Ascending aorta (tissue), 2 donors: Measurements from ENCODE around the gene BCAS1. TPM values are rescaled to one million over a fixed set of nuclear protein-coding genes. Genes with fewer than 3 reads are reported as not detected.
"Not testable (repeated sequence)": the region's sequence is repeated elsewhere in the genome, so short reads cannot be mapped to it uniquely, and the experiment has no call there.

Source experiments
- DNase-seq, 2 donors: peaks; one replicate each; pipeline ENCODE4 v3.0.0-alpha.2; 2019; ENCODE audit warnings: low spot score in 2 of 2
- H3K27ac ChIP-seq, 2 donors: fragments of 200-600 bp; sonication (generic); one replicate each; pipeline ENCODE4 v1.5.1; 2016 to 2017; ENCODE audit warnings: mild to moderate bottlenecking in 1 of 2
- H3K27me3 ChIP-seq: fragments of 200-600 bp; sonication (generic); one replicate; pipeline ENCODE4 v1.5.1; 2017
- H3K36me3 ChIP-seq, 2 donors: fragments of 200-600 bp; sonication (generic); one replicate each; pipeline ENCODE4 v1.5.1; 2016
- H3K4me1 ChIP-seq, 2 donors: fragments of 200-600 bp; sonication (generic); one replicate each; pipeline ENCODE4 v1.5.1; 2016 to 2017; ENCODE audit warnings: mild to moderate bottlenecking in 1 of 2
- H3K4me3 ChIP-seq, 2 donors: fragments of 200-600 bp; sonication (generic); one replicate each; pipeline ENCODE4 v1.5.1; 2016 to 2017; ENCODE audit warnings: mild to moderate bottlenecking in 1 of 2
- H3K9me3 ChIP-seq, 2 donors: fragments of 200-600 bp; sonication (generic); one replicate each; pipeline ENCODE4 v1.5.1; 2016
- intact Hi-C: fragments of 100-400 bp; cut with DNase I; formaldehyde crosslinking; loops from one replicate; pipeline ENCODE4 v1.15.1; 2023
- total RNA-seq: library from RNA; depleted of rRNA; stranded (reverse); fragments of >200 nt; gene quantifications from one replicate; pipeline ENCODE4 v1.1.0, GENCODE V29; 2016
- TF ChIP-seq, protein P1 (sequence below), 3 experiments: fragments of 200-600 bp in 2 of 3; fragments of 450-650 bp in 1 of 3; sonication (generic) in 2 of 3; IDR thresholded peaks; one replicate each; pipeline ENCODE4 v1.5.1; 2016 to 2019; ENCODE audit warnings: antibody characterized with exemption in 3 of 3, mild to moderate bottlenecking in 1 of 3, moderate library complexity in 1 of 3

Gene BCAS1
- total RNA-seq, 1 donor from 2014 or later: not detected

DNA sequence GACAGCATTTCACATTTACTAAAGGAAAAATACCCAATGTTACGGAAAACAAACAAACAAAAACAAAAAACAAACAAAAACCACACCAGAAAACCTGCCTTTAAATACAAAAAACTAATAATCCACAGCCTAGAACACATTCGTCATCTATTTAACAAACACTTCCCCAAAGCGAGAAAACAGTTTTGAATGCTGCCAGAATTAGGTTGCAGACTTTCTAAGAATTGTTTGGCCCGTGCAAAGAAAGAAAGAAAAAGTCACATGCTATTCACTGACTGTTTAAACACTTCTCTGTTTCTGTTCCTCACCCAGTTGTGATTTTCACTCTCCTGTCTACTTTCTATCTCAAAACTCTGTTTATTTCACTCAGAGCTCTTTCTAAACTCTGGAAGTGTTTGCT, 52.5 kb downstream of the BCAS1 start:
- H3K4me3 ChIP-seq: no peak overlapping the region
- TF ChIP-seq, protein P1, sequence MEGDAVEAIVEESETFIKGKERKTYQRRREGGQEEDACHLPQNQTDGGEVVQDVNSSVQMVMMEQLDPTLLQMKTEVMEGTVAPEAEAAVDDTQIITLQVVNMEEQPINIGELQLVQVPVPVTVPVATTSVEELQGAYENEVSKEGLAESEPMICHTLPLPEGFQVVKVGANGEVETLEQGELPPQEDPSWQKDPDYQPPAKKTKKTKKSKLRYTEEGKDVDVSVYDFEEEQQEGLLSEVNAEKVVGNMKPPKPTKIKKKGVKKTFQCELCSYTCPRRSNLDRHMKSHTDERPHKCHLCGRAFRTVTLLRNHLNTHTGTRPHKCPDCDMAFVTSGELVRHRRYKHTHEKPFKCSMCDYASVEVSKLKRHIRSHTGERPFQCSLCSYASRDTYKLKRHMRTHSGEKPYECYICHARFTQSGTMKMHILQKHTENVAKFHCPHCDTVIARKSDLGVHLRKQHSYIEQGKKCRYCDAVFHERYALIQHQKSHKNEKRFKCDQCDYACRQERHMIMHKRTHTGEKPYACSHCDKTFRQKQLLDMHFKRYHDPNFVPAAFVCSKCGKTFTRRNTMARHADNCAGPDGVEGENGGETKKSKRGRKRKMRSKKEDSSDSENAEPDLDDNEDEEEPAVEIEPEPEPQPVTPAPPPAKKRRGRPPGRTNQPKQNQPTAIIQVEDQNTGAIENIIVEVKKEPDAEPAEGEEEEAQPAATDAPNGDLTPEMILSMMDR (IDR thresholded peaks at IDR 0.05): no peak

DNA sequence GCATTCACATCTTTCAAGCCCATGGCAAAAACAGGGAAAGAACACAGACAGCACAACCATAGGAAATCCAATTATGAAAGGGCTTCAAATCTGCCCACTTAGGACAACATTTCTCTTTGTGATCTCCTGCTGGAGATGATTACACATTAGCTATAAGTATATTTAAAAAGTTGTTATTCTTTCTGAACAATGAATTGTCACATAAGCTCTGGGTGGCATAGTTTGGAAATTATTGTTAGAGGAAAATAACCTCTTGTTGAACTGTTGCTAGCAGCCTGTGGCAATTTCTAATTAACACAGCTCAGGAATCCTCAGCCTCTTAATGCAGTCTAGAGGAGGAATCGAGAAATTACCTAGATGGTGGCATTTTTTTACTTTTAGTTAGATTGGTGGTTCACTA, 54.9 kb downstream of the BCAS1 start:
- Histone ChIP-seq H3K36me3 (no peaks in the 10 kb centered on the region), H3K27ac (no peak overlapping the region), H3K9me3 (no peaks in the 10 kb centered on the region), H3K4me3 (no peak overlapping the region), H3K27me3 (no peaks in the 10 kb centered on the region), H3K4me1 (no peaks in the 10 kb centered on the region)
- DNase-seq: no peak
- intact Hi-C loops: no loop called here
- TF ChIP-seq, protein P1 (IDR thresholded peaks at IDR 0.05): no peak

More for the DNA sequence above, 52.5 kb downstream of the BCAS1 start:
- no peaks in the 10 kb centered on the region for H3K9me3 ChIP-seq
- H3K27ac ChIP-seq: no peak overlapping the region
- no peak for DNase-seq
- H3K36me3 ChIP-seq: no peaks in the 10 kb centered on the region
- no peaks in the 10 kb centered on the region for H3K4me1 ChIP-seq
- intact Hi-C loops: no loop called here
- H3K27me3 ChIP-seq: no peaks in the 10 kb centered on the region

DNA sequence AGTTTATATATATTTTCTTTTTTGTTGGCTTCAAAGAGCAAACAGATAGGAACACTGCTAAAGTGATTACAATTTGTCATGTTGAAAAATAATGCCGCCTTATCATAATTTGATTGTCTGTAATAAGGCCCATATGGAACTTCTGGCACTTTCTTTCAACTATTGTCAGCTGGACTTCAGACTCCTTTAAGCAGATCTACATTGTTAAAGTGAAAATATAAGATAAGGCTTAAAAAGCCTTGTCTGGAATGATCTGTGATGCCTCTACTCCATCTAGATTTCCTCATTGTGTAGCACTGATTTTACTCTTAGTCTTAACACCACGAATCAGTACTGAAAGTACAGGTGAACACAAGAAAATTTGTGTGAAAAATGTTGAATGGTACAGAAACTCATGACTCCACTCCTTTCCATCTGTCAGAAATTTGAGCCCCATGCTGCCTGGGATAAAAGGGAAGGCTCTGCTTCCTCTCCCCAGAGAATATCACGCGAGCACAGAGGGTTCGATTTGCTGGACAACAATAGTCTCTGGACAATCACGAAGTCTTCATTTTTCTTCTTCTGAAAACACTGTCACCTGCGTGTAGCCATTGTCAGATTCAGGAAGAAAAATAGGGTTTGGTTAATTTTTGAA, 56.0 kb downstream of the BCAS1 start:
- no peaks in the 10 kb centered on the region for H3K36me3 ChIP-seq
- H3K4me3 ChIP-seq: no peak overlapping the region
- no peak for DNase-seq
- no peaks in the 10 kb centered on the region for H3K27me3 ChIP-seq
- TF ChIP-seq, protein P1 (IDR thresholded peaks at IDR 0.05): no peak
- H3K4me1 ChIP-seq: no peaks in the 10 kb centered on the region
- H3K9me3 ChIP-seq: no peaks in the 10 kb centered on the region
- no peak overlapping the region for H3K27ac ChIP-seq
- intact Hi-C loops: no loop called here

DNA sequence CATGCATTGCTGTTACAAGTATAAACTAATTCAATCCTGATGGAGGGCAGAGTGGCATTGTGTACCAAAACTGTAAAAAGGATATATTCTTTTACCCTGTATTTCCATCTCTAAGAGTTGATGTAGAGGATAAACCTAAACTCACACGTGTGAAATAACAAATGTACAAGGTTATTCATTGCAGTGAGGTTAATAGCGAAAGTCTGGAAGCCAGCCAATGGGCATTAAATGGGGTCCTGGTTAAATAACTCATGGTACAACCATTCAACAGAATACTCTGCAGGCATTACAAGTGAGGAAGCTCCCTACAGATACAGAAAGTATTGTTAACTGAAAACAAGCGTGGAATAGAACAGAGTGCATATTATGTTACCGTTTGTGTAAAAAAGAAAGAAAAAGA, 56.9 kb downstream of the BCAS1 start:
- Histone ChIP-seq H3K27ac (no peak overlapping the region), H3K27me3 (no peaks in the 10 kb centered on the region), H3K36me3 (no peaks in the 10 kb centered on the region), H3K4me1 (no peaks in the 10 kb centered on the region), H3K9me3 (no peaks in the 10 kb centered on the region), H3K4me3 (no peak overlapping the region)
- intact Hi-C loops: no loop called here
- no peak for DNase-seq
- TF ChIP-seq, protein P1 (IDR thresholded peaks at IDR 0.05): no peak

DNA sequence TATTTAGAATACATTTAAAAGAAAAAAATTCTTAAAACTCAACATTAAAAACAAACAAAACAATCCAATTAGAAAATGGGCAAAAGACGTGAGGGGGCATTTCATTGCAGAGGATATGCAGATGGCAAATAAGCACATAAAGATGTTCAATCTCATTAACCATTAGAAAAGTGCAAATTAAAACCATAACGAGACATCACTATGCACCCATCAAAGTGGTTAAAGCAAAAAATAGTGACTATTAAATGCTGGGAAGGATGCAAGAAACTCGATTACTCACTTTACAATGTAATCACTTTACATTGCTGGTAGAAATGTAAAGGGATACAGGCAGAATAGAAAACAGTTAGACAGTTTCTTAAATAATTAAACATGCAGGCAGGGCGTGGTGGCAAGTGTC, 59.0 kb downstream of the BCAS1 start:
- Histone ChIP-seq H3K4me3 (no peak overlapping the region), H3K9me3 (no peaks in the 10 kb centered on the region), H3K36me3 (no peaks in the 10 kb centered on the region), H3K27ac (no peak overlapping the region), H3K27me3 (no peaks in the 10 kb centered on the region), H3K4me1 (no peaks in the 10 kb centered on the region)
- TF ChIP-seq, protein P1 (IDR thresholded peaks at IDR 0.05): no peak
- no peak for DNase-seq
- intact Hi-C loops: no loop called here

DNA sequence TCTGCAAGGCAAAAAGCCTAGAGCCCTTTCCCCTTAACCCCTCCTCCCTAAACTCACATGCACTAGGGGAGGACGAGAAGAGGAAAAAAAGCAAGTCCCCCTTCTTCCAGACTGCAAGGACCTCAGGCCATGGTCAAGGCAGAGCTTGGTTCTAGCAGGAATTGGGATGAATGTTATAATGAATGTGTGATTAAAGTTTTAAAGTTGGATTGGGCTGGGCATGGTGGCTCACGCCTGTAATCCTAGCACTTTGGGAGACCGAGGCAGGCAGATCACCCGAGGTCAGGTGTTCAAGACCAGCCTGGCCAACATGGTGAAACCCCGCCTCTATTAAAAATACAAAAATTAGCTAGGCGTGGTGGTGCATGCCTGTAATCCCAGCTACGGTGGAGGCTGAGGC, 64.2 kb downstream of the BCAS1 start:
- H3K4me1 ChIP-seq, H3K36me3 ChIP-seq, H3K27ac ChIP-seq, H3K27me3 ChIP-seq, intact Hi-C loops, DNase-seq, H3K4me3 ChIP-seq: not testable (repeated sequence)
- H3K9me3 ChIP-seq: peaks cover 10 to 13% of the 10 kb centered on the region in 2 donors
